Raji (cell line): ENCODE measurements around the gene ZCCHC7.
A peak's percentile ranks its signal among the peaks of the same experiment; 100 is the strongest.

Experiments
- POLR2A ChIP-seq: IDR thresholded peaks from 2 replicates; pipeline ENCODE4 v1.6.1; 2011; ENCODE audit warnings: low read depth, low read length, control low read depth; ENCODE audit not compliant: insufficient read depth

ZCCHC7 gene

GRCh38 chr9:37290940-37291485, 170.6 kb downstream of the ZCCHC7 start:
- no peak for TF ChIP-seq POLR2A

- TF ChIP-seq POLR2A: no peak
Measured at GRCh38 chr9:37292896-37293295, 172.5 kb downstream of the ZCCHC7 start.

GRCh38 chr9:37293664-37294524, 173.5 kb downstream of the ZCCHC7 start:
- TF ChIP-seq POLR2A: no peak; the same call in 1 of the 2 replicates

GRCh38 chr9:37295178-37295577, 174.8 kb downstream of the ZCCHC7 start:
- TF ChIP-seq POLR2A: no peak

GRCh38 chr9:37295796-37296195, 175.4 kb downstream of the ZCCHC7 start:
- TF ChIP-seq POLR2A: no peak

- no peak for TF ChIP-seq POLR2A
Measured at GRCh38 chr9:37297592-37297991, 177.2 kb downstream of the ZCCHC7 start.

- TF ChIP-seq POLR2A: no peak
Measured at GRCh38 chr9:37300620-37301019, 180.2 kb downstream of the ZCCHC7 start.

- no peak; the same call in 1 of the 2 replicates for TF ChIP-seq POLR2A
Measured at GRCh38 chr9:37301042-37301853, 180.9 kb downstream of the ZCCHC7 start.

GRCh38 chr9:37301854-37302172, 181.4 kb downstream of the ZCCHC7 start:
- no peak for TF ChIP-seq POLR2A

- TF ChIP-seq POLR2A: 0 out of 2 replicates have a peak, but pooled peaks have one; percentile 21
Measured at GRCh38 chr9:37302277-37302676, 181.9 kb downstream of the ZCCHC7 start.

- no peak for TF ChIP-seq POLR2A
Measured at GRCh38 chr9:37309136-37309535, 188.8 kb downstream of the ZCCHC7 start.

- TF ChIP-seq POLR2A: no peak
Measured at GRCh38 chr9:37311938-37312708, 191.7 kb downstream of the ZCCHC7 start.

GRCh38 chr9:37324261-37324683, 203.9 kb downstream of the ZCCHC7 start:
- peak; percentile 33; the same call in 1 of the 2 replicates for TF ChIP-seq POLR2A

- TF ChIP-seq POLR2A: no peak; the same call in 1 of the 2 replicates
Measured at GRCh38 chr9:37324691-37325490, 204.5 kb downstream of the ZCCHC7 start.
